HUES6 (cell line): Measurements from ENCODE around the gene TTC7B.

Source experiments
- H3K27ac ChIP-seq: 2 replicates; pipeline ENCODE4 v1.7.0; 2013; ENCODE audit warnings: low read depth, mild to moderate bottlenecking, low read length, inconsistent platforms
- H3K27me3 ChIP-seq: 2 replicates; pipeline ENCODE4 v1.6.1; 2013; ENCODE audit warnings: low read length; ENCODE audit not compliant: control insufficient read depth, insufficient read depth
- H3K36me3 ChIP-seq: 2 replicates; pipeline ENCODE4 v1.6.1; 2013; ENCODE audit warnings: low read length; ENCODE audit not compliant: control insufficient read depth, insufficient read depth
- H3K4me1 ChIP-seq: 2 replicates; pipeline ENCODE4 v1.6.1; 2013; ENCODE audit warnings: low read length; ENCODE audit not compliant: control insufficient read depth, insufficient read depth
- H3K4me3 ChIP-seq: 2 replicates; pipeline ENCODE4 v1.5.1; 2013; ENCODE audit warnings: low read depth, low read length
- H3K9ac ChIP-seq: one replicate; pipeline ENCODE4 v1.6.1; 2013; ENCODE audit warnings: mild to moderate bottlenecking, low read length
- H3K9me3 ChIP-seq: 2 replicates; pipeline ENCODE4 v1.6.1; 2013; ENCODE audit warnings: low read depth, low read length; ENCODE audit not compliant: control insufficient read depth, insufficient read depth

TTC7B gene

DNA sequence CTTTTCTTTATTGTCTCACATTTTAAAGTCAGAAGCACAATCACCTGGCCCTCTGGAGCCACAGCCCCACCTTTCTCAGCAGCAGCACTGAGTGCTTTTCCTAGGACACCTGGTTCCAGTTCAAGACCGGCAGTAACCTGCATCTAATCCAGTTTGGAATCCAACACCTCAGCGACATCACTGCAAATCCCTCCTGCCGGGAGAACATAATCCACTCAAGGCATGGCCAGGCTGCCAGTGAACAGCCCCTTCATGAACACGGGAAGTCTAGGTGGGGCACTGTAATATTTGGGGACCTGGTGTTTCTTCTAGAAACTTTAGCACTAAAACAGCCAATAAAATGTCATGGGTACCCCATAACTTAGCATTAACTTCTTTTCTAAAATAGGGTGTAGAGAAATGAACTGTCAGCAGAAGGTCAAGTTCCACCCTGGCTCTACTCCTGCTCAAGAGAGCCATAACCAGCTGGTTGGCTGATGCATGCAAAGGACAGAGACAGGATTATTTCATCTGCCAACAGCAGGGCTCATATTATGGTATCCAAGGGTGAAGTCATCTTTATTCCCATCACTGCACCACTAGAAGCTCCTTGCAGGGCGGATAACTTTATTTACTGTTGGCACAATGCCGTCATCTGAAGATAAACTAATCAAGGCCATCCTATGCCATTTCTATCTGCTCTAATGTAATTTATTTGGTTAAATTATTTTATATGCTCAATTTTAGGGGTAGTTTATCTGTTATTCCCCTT lies 76.7 kb downstream of the TTC7B start:
- no peaks in the 10 kb centered on the region for H3K4me1 ChIP-seq
- no peaks in the 10 kb centered on the region for H3K27me3 ChIP-seq
- no peaks in the 10 kb centered on the region for H3K9me3 ChIP-seq
- no peak overlapping the region for H3K27ac ChIP-seq
- H3K36me3 ChIP-seq = no peaks in the 10 kb centered on the region
- H3K4me3 ChIP-seq = no peak overlapping the region
- H3K9ac ChIP-seq = no peak overlapping the region

DNA sequence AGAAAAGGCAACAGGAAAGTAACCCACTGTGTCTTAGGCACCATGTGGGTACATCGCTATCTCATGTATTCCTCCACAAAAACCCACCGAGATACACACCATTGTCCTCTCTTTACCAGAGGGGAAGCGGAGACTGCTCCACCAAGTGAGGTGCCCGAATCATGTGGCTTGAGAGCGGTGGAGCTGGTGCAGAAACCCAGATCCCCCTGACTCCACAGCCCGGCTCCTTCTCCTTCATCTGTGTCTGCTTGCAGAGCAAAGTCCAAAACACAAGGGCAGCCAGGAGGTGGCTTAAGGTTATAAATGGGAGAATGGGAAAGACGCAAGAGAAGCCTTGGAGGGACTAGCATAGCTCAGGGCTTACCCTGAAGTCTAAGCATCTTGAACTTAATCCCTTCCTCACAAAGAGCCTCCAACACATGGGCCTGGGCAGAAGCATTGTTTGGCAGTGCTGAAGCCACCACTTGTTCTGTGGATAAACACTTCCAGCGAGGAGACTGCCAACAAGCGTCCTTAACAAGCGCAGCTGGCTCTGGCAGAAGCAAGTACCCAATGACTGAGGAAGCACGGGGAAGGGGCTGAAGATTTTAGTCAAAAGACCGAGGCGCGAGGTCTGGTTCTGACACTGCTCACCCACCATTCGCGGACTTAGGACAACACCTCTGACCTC lies 83.0 kb downstream of the TTC7B start:
- no peaks in the 10 kb centered on the region for H3K36me3 ChIP-seq
- no peak overlapping the region for H3K27ac ChIP-seq
- no peak overlapping the region for H3K9ac ChIP-seq

DNA sequence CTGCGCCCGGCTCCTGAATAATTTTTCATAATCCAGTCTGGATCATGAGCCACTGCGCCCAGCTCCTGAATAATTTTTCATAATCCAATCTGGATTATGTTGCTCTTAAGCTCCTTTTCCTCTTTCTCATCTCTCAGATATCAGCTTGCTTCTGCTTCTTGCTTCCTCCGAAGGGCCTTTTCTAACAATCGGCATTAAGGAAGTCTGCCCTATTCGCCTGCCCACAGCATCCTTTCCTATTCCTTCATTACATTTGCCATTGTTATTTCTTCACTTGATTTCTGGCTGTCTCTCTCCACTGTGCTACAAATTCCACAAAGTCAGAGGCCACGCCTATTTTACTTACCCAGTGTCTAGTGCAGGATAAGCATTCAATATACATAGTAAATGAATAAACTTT lies 83.5 kb downstream of the TTC7B start:
- Histone ChIP-seq H3K4me3 (no peak overlapping the region), H3K9me3 (no peaks in the 10 kb centered on the region), H3K27ac (no peak overlapping the region), H3K36me3 (no peaks in the 10 kb centered on the region), H3K9ac (no peak overlapping the region), H3K27me3 (no peaks in the 10 kb centered on the region), H3K4me1 (no peaks in the 10 kb centered on the region)

More for the DNA sequence above, 83.0 kb downstream of the TTC7B start:
- no peaks in the 10 kb centered on the region for H3K9me3 ChIP-seq
- H3K4me1 ChIP-seq = no peaks in the 10 kb centered on the region
- no peak overlapping the region for H3K4me3 ChIP-seq
- H3K27me3 ChIP-seq = no peaks in the 10 kb centered on the region

DNA sequence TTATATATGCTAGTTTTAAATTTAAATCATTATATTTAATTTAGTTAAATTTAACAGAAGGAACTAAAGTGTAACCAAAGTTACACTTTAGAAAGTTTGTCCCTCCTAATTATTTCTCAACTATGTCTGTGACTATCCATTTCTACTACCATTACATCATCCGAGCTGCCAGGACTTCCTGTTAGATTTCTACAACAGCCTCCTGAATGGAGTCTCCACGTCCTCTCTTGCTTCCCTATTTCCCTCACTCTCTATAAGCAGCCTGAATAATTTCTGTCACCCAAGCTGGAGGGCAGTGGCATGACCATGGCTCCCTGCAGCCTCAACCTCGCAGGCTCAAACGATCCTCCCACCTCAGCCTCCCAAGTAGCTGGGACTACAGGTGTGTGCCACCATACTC lies 84.1 kb downstream of the TTC7B start:
- H3K4me1 ChIP-seq = peaks cover under 1% of the 10 kb centered on the region; the same call in 1 of the 2 replicates
- no peaks in the 10 kb centered on the region for H3K27me3 ChIP-seq
- no peaks in the 10 kb centered on the region for H3K9me3 ChIP-seq
- H3K36me3 ChIP-seq = no peaks in the 10 kb centered on the region
- no peak overlapping the region for H3K27ac ChIP-seq
- H3K9ac ChIP-seq = no peak overlapping the region
- H3K4me3 ChIP-seq = no peak overlapping the region

DNA sequence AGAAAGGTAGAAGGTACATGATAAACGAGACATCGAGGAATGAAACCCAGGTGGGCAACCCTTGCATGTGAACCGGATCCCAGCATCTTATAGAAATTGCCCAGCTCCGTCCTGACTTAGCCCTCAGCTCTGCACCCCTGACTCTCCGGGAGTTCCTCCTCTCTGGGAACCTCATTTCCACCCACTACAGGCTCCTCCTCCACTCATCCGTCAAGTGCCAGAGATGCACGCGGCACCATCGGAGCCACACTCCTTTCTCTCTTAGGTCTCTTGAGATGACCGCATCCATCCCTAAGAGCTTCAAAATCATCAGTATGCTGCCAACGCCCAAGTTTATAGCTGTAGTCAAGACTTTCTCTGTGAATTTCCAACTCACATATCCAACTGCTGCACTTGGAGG lies 84.7 kb downstream of the TTC7B start:
- no peaks in the 10 kb centered on the region for H3K36me3 ChIP-seq
- no peak overlapping the region for H3K9ac ChIP-seq
- no peaks in the 10 kb centered on the region for H3K9me3 ChIP-seq
- no peak overlapping the region for H3K27ac ChIP-seq
- no peak overlapping the region for H3K4me3 ChIP-seq
- no peaks in the 10 kb centered on the region for H3K27me3 ChIP-seq
- peaks cover 6% of the 10 kb centered on the region; the same call in 1 of the 2 replicates for H3K4me1 ChIP-seq

DNA sequence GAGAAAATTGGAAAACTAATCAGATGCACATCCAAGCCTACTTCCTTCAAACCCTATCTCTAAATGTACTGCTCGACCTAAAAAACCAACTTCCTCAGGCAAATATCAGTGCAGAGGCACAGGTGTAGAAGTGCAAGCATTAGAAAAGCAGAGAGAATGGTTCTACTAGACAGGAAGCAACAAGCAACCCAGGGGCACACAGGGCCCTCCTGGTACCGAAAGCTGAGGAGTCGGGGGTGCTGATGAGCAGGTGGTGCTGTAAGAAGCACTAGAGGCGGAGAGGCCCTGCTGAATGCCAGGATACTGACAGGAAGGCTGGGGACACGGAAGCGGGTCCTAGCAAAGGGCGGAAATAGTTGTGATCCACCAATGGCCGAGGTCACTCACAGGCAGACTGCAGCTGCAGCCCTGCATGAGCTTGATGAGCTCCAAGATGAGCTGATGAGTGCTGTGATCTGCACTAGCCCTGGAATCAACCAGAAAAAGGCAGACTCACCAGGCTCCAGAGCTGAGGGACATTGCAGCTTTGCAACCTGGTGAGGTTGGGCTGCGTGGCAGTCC lies 85.9 kb downstream of the TTC7B start:
- H3K36me3 ChIP-seq = no peaks in the 10 kb centered on the region
- H3K9ac ChIP-seq = no peak overlapping the region
- no peak overlapping the region for H3K27ac ChIP-seq
- no peak overlapping the region for H3K4me3 ChIP-seq
- no peaks in the 10 kb centered on the region for H3K27me3 ChIP-seq
- no peaks in the 10 kb centered on the region for H3K9me3 ChIP-seq
- H3K4me1 ChIP-seq = peaks cover 10% of the 10 kb centered on the region

DNA sequence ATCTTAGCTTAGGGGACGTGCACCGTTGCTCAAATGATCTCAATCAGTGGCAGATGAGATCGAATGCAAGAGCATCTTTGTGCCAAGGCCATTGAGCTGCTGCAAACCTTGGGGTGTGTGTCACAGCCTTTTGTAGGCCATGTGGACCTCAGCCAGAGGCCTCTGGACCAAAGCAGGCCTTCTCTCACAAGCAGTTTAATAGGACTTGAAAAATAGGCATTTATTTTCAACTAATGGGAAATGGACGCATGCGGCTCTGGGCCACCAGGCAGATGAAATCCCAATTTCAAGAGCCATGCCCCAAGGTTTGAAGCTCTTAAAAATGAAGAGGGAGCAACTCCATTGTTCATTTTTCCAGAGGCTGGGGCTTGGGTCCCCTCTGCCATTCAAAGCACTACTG lies 87.3 kb downstream of the TTC7B start:
- H3K4me1 ChIP-seq = peaks cover 10% of the 10 kb centered on the region
- H3K4me3 ChIP-seq = no peak overlapping the region
- no peak overlapping the region for H3K9ac ChIP-seq
- no peak overlapping the region for H3K27ac ChIP-seq
- H3K36me3 ChIP-seq = no peaks in the 10 kb centered on the region
- H3K27me3 ChIP-seq = no peaks in the 10 kb centered on the region
- no peaks in the 10 kb centered on the region for H3K9me3 ChIP-seq

DNA sequence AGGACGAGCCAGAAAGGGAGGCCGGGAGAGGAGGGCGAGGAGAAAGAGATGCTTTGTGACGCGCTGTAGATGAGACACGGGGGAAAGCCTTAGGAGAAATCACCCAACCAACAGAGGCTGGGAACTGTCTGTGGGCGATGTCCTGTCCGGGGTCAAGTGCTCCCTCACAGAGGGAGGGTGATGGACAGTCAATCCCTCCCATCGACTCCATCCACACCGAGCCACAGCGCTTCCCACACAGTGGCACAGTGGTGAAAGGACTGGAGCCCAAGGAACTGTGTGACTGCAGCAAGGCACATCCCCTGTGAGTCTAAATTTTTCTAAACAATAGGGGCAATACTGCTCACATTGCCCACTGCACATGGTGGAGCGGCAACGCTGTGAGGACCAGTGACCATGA lies 89.1 kb downstream of the TTC7B start:
- Histone ChIP-seq H3K9ac (no peak overlapping the region), H3K4me1 (peaks cover 10% of the 10 kb centered on the region), H3K9me3 (no peaks in the 10 kb centered on the region), H3K36me3 (no peaks in the 10 kb centered on the region), H3K27me3 (no peaks in the 10 kb centered on the region), H3K27ac (no peak overlapping the region), H3K4me3 (no peak overlapping the region)

DNA sequence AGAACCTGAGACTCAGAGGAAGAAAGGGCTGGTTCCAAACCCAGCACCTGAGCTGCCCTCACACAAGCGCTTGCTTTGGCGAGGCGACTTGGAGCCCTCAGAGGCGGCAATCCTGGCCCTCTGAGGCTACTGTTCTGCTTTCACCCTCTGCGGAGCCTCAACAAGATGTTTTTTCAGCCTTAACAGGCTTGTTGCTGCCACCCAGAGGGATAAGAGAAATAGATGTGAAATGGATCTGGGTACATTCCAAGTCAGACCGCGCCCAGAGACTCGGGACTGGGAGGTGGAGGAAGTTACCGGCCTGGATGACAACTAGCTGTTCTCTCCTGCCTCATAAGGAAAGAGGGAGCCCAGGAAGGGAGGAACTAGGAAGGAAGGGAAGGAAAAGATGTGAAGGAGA lies 89.6 kb downstream of the TTC7B start:
- H3K4me1 ChIP-seq = peaks cover 10% of the 10 kb centered on the region
- H3K27ac ChIP-seq = no peak overlapping the region
- H3K9me3 ChIP-seq = no peaks in the 10 kb centered on the region
- H3K36me3 ChIP-seq = no peaks in the 10 kb centered on the region
- no peak overlapping the region for H3K4me3 ChIP-seq
- no peak overlapping the region for H3K9ac ChIP-seq
- no peaks in the 10 kb centered on the region for H3K27me3 ChIP-seq

DNA sequence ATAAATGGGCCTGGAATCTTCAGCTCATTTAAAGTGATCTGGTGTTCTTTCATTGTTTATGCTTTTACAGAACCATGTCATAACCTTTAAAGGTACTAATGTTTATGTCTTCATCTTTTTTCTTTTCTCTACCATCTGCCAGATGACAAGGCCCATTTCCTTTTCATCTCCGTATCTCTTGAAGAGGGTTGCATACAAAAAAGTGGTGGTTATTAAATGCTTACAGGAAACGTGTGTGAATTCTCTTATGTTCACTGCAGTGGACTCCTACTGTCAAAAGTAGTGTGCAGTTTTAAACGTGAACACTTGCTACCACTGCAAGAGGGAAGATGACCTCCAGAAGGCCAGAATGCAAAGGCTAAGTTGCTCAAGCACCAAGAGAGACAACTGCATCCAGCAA lies 91.4 kb downstream of the TTC7B start:
- Histone ChIP-seq H3K36me3 (no peaks in the 10 kb centered on the region), H3K4me3 (no peak overlapping the region), H3K9ac (no peak overlapping the region), H3K27me3 (no peaks in the 10 kb centered on the region), H3K27ac (no peak overlapping the region), H3K4me1 (peaks cover 10% of the 10 kb centered on the region), H3K9me3 (no peaks in the 10 kb centered on the region)

DNA sequence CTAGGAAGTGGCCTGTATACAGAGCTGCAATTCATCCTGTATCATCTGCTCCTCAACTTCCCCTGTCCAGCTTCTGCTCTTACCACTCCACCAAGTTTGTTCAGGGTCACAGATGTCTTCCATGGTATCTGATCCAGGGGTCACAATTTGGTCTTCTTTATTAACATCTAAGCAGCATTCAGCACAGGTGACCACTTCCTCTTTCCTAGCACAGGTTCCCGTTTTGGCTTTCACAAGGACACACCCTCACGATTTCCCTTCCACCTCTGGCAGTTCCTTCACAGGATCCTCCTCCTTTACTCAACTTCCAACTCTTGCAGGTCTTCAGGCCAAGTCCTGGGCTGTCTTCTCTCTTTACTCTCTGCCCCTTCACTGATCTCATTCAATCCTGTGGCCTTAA lies 93.6 kb downstream of the TTC7B start:
- Histone ChIP-seq H3K4me1 (peaks cover 15% of the 10 kb centered on the region), H3K9me3 (no peaks in the 10 kb centered on the region), H3K9ac (no peak overlapping the region), H3K27me3 (no peaks in the 10 kb centered on the region), H3K36me3 (no peaks in the 10 kb centered on the region), H3K4me3 (no peak overlapping the region), H3K27ac (no peak overlapping the region)
